ENCODE results near the gene SRPK2. TPM values are rescaled to one million over a fixed set of nuclear protein-coding genes. Genes with fewer than 3 reads are reported as not detected.

Gene SRPK2
- total and polyA plus RNA-seq, 2 of the 13 experiments (the other 11 are each of a cell fraction or from before 2014, with no cell fraction given) = 10.1 to 22.3 TPM

- no peaks in the 10 kb centered on the region for H3K9me3 ChIP-seq (ENCODE audit: low read length)
- H2AFZ ChIP-seq (ENCODE audit: low read length) = no peak overlapping the region
- intact Hi-C loops (cut with micrococcal nuclease; ENCODE audit: unreplicated experiment) (no loop called here), in situ Hi-C loops (cut with HindIII; ENCODE audit: extremely low pct_ligation_motif_present, low pct_unique_long_range_greater_than_20kb) (no loop called here)
- ChIA-PET CTCF (ENCODE audit: low intra/inter-chr PET ratio, low total read pairs) (no interaction called here), POLR2A (no interaction called here)
- ATAC-seq (no peak), DNase-seq (ENCODE audit: low spot score) (no peak), FAIRE-seq (no peak)
- 85% methylated on average over 6 of the region's 6 CpGs for WGBS (ENCODE audit: low lambda C conversion rate)
- no TSS peak for BruUV-seq (replicated peaks)
- H3K4me2 ChIP-seq (ENCODE audit: low read depth, low read length) = no peak overlapping the region
- peaks cover 14% of the 10 kb centered on the region for H3K79me2 ChIP-seq (ENCODE audit: insufficient read depth, low read length)
- H3K27me3 ChIP-seq (ENCODE audit: control insufficient read depth in 1 of 2, insufficient read depth in 2 of 2, low read length in 2 of 2) = no peaks in the 10 kb centered on the region
- no peaks in the 10 kb centered on the region for H3K36me3 ChIP-seq (replicated peaks in 1 of 2; ENCODE audit: control insufficient read depth in 1 of 2, insufficient read depth in 2 of 2, low read length in 2 of 2)
- H3K9ac ChIP-seq (ENCODE audit: insufficient read depth, low read depth, low read length) = no peak overlapping the region
- peaks cover 22% of the 10 kb centered on the region for H3K4me1 ChIP-seq (ENCODE audit: insufficient read depth, low read length)
- H4K20me1 ChIP-seq (ENCODE audit: insufficient read depth, low read length) = peaks cover 3% of the 10 kb centered on the region; the same call in 1 of the 2 replicates
- TF ChIP-seq YY1 (IDR thresholded peaks at IDR 0.05; ENCODE audit: insufficient read depth, insufficient replicate concordance, low read depth, low read length) = no peak
- no peak for TF ChIP-seq DR1 (CRISPR knock-in tag; IDR thresholded peaks at IDR 0.05)
- TF ChIP-seq KDM4B (CRISPR knock-in tag; IDR thresholded peaks at IDR 0.05) = no peak
- no peak for TF ChIP-seq RXRA (CRISPR knock-in tag; IDR thresholded peaks at IDR 0.05)
- TF ChIP-seq GMEB1 (CRISPR knock-in tag; IDR thresholded peaks at IDR 0.05; ENCODE audit: borderline replicate concordance) = no peak
- TF ChIP-seq EHMT2 (IDR thresholded peaks at IDR 0.05; ENCODE audit: borderline replicate concordance, low read depth, low read length) = no peak
- no peak for TF ChIP-seq ZNF296 (CRISPR knock-in tag; conservative IDR thresholded peaks at IDR 0.05)
- TF ChIP-seq SRY (CRISPR knock-in tag; IDR thresholded peaks at IDR 0.05) = no peak
- TF ChIP-seq ETS1 (CRISPR knock-in tag; IDR thresholded peaks at IDR 0.05) = no peak
- no peak for TF ChIP-seq NAIF1 (CRISPR knock-in tag; IDR thresholded peaks at IDR 0.05; ENCODE audit: borderline replicate concordance)
- no peak for TF ChIP-seq ZNF547 (CRISPR knock-in tag; IDR thresholded peaks at IDR 0.05)
- TF ChIP-seq ZNF776 (CRISPR knock-in tag; IDR thresholded peaks at IDR 0.05) = no peak
- no peak for TF ChIP-seq BRD4 (CRISPR knock-in tag; IDR thresholded peaks at IDR 0.05)
- no peak overlapping the region for H3K27ac ChIP-seq (ENCODE audit: extremely low read length, insufficient read depth, low read length)
- H3K4me3 ChIP-seq (replicated peaks in 1 of 3; ENCODE audit: insufficient read depth in 1 of 3, low read depth in 2 of 3, low read length in 3 of 3) = no peak overlapping the region
Measured at GRCh38 chr7:105284014-105284413, 104.7 kb downstream of the SRPK2 start.

Measured in HepG2 (cell line).